ENCODE results near the gene TSPAN14.

The TSPAN14 gene

GRCh38 chr10:80509108-80509402 lies 54.9 kb downstream of the TSPAN14 start:
- no peak for DNase-seq

DNA sequence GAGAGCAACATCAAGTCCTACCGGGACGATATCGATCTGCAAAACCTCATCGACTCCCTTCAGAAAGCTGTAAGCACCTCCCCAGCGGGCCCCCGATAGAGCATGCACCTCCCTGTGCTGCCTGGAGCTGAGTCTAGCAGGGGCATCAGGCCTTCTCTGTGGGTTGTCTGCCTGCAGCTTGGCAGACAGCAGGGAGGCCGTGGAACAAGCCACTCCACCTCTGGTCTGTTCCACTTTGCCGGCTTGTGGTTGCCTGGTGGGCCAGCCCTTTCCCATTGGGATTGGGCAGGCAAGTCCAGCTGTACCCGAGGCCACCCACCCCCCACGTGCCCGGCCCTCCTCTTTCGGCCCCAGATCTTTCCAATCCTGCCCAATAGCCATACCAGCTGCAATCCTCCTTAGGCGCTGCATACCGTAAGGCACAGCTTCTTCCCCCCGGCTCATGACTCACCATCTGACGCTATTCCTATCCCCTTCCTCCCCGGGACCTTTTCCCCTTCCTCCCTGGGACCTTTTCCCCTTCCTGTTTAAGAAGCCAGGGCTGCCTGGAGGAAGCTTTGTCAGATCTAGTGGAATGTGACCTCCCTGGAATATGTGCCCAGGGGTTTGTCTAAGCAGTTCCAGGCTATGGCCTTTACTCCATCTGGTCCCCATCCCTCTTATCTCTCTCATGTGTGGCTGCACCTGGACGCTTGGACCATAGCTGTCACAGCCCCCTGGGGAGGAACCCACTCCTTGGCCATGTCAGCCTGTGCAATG lies 55.5 kb downstream of the TSPAN14 start:
- no peak for DNase-seq

DNA sequence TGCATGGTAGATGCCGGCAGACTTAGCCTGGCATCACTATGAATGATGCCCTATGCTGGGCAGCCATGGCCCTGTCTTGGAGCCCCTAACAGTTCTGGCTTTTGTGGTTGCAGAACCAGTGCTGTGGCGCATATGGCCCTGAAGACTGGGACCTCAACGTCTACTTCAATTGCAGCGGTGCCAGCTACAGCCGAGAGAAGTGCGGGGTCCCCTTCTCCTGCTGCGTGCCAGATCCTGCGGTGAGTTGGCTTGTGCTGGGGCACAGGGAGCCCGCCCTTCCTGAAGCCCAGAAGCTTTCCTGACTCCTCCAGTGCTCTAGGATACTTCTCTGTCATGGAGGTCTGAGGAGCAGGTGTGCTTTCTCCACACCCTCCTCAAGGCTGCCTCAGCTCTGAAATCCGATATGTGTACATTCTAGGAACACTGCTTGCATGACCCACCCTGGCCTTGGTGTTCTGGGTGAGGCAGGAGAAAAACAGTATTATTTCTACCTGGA lies 58.0 kb downstream of the TSPAN14 start:
- no peak for DNase-seq

- no peak for DNase-seq
Observed at GRCh38 chr10:80513106-80513505, 59.0 kb downstream of the TSPAN14 start.

DNA sequence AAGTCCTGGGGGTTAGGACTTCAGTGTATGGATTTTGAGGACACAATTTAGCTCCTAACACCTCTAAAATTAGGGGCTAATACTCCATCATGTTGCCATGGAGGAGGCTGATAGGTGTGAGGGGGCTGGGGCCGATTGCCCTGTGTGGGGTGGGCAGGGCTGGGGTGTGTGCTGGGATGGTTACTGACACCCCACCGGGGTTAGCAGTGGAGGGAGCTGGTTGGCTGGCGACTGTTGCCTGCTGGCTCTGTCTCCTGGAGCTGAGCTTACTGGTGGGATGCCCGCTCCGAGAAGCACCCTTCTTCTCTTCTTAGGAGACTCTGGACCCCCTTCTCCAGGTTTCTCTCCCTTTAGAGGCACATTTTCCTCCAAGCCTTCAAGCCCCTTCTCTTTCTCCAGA lies 61.4 kb downstream of the TSPAN14 start:
- no peak for DNase-seq

DNA sequence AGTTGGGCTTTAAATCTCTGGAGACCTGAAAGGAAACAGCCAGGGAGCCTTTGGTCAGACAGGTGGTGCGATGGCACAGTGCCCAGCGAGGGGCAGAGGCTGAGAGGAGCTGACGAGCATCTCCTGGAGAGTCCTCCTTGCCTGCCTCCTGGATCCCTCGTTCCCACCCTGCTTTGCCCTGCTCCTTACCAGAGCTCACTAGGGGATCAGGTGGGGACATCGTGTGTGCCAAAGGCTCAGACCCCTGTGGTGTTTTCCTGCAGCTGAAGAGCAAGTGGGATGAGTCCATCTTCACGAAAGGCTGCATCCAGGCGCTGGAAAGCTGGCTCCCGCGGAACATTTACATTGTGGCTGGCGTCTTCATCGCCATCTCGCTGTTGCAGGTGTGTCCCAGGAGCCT lies 61.8 kb downstream of the TSPAN14 start:
- no peak for DNase-seq

- no peak for DNase-seq
Observed at GRCh38 chr10:80516506-80517075, 62.5 kb downstream of the TSPAN14 start.

- no peak for DNase-seq
Observed at GRCh38 chr10:80517416-80518142, 63.5 kb downstream of the TSPAN14 start.

DNA sequence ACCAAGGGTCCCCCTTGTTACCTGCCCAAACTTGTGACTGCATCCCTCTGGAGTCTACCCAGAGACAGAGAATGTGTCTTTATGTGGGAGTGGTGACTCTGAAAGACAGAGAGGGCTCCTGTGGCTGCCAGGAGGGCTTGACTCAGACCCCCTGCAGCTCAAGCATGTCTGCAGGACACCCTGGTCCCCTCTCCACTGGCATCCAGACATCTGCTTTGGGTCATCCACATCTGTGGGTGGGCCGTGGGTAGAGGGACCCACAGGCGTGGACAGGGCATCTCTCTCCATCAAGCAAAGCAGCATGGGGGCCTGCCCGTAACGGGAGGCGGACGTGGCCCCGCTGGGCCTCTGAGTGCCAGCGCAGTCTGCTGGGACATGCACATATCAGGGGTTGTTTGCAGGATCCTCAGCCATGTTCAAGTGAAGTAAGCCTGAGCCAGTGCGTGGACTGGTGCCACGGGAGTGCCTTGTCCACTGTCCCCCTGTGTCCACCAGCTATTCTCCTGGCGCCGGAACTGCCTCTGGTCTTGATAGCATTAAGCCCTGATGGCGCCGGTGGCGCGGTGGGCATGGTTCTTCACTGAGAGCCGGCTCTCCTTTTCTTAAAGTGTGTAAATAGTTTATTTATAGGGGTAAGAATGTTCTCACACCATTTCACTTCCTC lies 64.2 kb downstream of the TSPAN14 start:
- no peak for DNase-seq

- DNase-seq, result no peak
Observed at GRCh38 chr10:80518807-80519360, 64.8 kb downstream of the TSPAN14 start.

DNA sequence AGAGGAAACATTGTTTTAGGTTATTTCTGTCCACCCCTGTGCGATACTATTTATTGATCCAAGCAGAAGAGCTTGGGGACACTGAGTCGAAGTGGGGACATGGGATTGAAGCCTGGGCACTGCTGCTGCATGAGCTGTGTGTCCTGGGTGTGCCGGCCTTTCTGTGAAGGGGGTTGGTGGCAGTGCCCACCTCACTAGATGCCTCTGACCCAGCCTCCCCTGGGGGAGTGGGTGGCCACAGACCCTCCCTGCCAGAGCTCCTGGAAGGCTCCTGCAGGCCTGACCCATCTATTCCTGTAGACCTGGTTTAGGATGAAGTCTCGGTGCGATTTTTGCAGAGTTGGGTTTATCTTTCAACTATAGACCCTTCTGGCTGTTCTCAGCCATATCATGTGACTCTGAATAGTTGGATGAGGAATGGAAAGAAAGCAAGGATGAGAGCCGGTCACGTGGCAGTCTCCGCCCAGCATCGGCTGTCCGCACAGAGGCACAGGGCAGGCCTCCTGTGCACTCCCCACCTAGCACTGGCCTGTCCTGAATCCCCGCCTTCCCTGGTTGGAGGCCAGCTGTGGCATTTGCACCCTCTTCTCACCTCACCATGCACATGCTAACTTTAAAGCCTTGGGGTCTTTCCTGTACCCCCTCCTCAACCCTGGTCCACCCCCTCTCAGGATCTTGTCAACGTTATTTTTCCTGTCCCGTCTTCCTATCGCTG lies 66.0 kb downstream of the TSPAN14 start:
- DNase-seq, result no peak

GRCh38 chr10:80520661-80521470 lies 66.8 kb downstream of the TSPAN14 start:
- DNase-seq, result no peak

- no peak for DNase-seq
Observed at GRCh38 chr10:80522756-80523363, 68.8 kb downstream of the TSPAN14 start.

GRCh38 chr10:80523773-80524172 lies 69.7 kb downstream of the TSPAN14 start:
- no peak for DNase-seq

GRCh38 chr10:80524190-80524909 lies 70.2 kb downstream of the TSPAN14 start:
- no peak for DNase-seq

- no peak for DNase-seq
Observed at GRCh38 chr10:80526218-80526617, 72.1 kb downstream of the TSPAN14 start.

GRCh38 chr10:80526742-80527141 lies 72.6 kb downstream of the TSPAN14 start:
- no peak for DNase-seq

- DNase-seq, result no peak
Observed at GRCh38 chr10:80528185-80528700, 74.1 kb downstream of the TSPAN14 start.

DNA sequence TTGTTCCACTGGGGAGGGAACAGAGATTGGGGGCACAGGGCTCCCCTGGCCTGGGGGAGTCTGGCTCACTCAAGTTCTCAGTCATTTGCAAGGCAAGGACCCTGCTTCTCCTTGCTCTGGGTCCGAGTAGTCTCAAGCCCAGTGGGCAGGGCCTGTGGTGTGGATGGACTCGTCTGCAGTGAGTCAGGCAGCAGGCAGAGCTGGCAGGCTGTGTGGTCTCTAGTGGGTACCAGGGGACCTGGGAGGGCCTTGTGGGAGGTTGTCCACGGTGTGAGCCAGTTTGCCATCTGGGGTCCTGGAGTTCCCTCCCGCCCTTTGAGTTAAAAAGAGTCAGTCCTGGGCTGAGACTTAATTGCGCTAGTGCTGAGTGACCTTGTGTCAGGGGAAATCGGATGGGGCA lies 74.8 kb downstream of the TSPAN14 start:
- no peak for DNase-seq

DNA sequence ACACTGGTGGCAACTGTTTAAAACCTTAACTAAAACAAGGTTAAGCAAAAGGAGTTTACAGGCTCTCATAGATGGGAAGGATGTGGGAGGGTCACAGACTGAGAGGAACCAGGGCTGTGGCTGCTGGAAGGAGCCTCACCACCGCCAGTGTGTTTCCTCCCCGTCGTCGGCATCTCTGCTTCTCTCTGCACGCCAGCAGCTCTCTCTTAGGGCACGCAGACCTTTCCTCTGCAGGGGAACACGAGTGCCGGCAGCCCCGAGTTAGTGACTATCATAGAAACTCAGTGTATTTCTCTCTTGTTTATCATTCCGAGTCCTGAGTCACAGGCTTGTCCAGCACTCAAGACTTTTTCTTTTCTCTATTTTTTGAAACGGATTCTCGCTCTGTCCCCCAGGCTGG lies 75.5 kb downstream of the TSPAN14 start:
- no peak for DNase-seq

All from DMS79 (cell line).